ENCODE data around the gene S100A16.

Gene S100A16

GRCh38 chr1:153609585-153609907 is 3.4 kb downstream of the S100A16 start:
- POLR2A ChIA-PET, result no interaction called here

GRCh38 chr1:153608742-153609584 is 4.0 kb downstream of the S100A16 start:
- POLR2A ChIA-PET, result no interaction called here
- TF ChIP-seq CTCF (IDR thresholded peaks at IDR 0.05; ENCODE audit: control extremely low read depth, extremely low read depth, low read depth, missing control alignments), result no peak
- CTCF ChIA-PET, result interaction anchor here (2.3 to 4.4 kb wide), 2 partner anchors 9 to 37 kb away, joined by 7 to 22 read pairs; no protein-coding TSS in a partner anchor
- peak; percentile 12 for DNase-seq (ENCODE audit: extremely low spot score)

More at GRCh38 chr1:153609585-153609907, 3.4 kb downstream of the S100A16 start:
- peak; percentile 7 for DNase-seq (ENCODE audit: extremely low spot score)
- TF ChIP-seq CTCF (IDR thresholded peaks at IDR 0.05; ENCODE audit: control extremely low read depth, extremely low read depth, low read depth, missing control alignments), result no peak
- CTCF ChIA-PET, result interaction anchor here (4.4 kb wide), 1 partner anchor 9 kb away, joined by 22 read pairs; no protein-coding TSS in a partner anchor

- peak; percentile 17 for DNase-seq (ENCODE audit: extremely low spot score)
- TF ChIP-seq CTCF (IDR thresholded peaks at IDR 0.05; ENCODE audit: control extremely low read depth, extremely low read depth, low read depth, missing control alignments), result no peak
- ChIA-PET POLR2A (no interaction called here), CTCF (interaction anchor here (1.1 to 4.4 kb wide), 5 partner anchors 10 to 256 kb away, joined by 3 to 22 read pairs (median 7); partner anchors contain the start of gene S100A13)
Observed at GRCh38 chr1:153608089-153608682, 4.8 kb downstream of the S100A16 start.

- ChIA-PET CTCF (interaction anchor here (1.1 to 4.4 kb wide), 5 partner anchors 11 to 255 kb away, joined by 3 to 22 read pairs (median 7); partner anchors contain the start of gene S100A13), POLR2A (no interaction called here)
- DNase-seq (ENCODE audit: extremely low spot score), result peak; percentile 8
- no peak for TF ChIP-seq CTCF (IDR thresholded peaks at IDR 0.05; ENCODE audit: control extremely low read depth, extremely low read depth, low read depth, missing control alignments)
Observed at GRCh38 chr1:153607381-153607780, 5.6 kb downstream of the S100A16 start.

GRCh38 chr1:153606194-153606593 is 6.7 kb downstream of the S100A16 start:
- ChIA-PET CTCF (interaction anchor here (2.4 to 4.4 kb wide), 2 partner anchors 12 to 21 kb away, joined by 7 to 22 read pairs; partner anchors contain the start of gene S100A13), POLR2A (interaction anchor here (0.6 kb wide), 1 partner anchor 365 kb away, joined by 5 read pairs; no protein-coding TSS in a partner anchor)
- no peak for TF ChIP-seq CTCF (IDR thresholded peaks at IDR 0.05; ENCODE audit: control extremely low read depth, extremely low read depth, low read depth, missing control alignments)
- DNase-seq (ENCODE audit: extremely low spot score), result no peak

GRCh38 chr1:153602749-153603148 is 10.2 kb downstream of the S100A16 start:
- ChIA-PET POLR2A (no interaction called here), CTCF (interaction anchor here (1.4 to 2.4 kb wide), 2 partner anchors 15 to 16 kb away, joined by 5 to 6 read pairs; no protein-coding TSS in a partner anchor)
- TF ChIP-seq CTCF (IDR thresholded peaks at IDR 0.05; ENCODE audit: control extremely low read depth, extremely low read depth, low read depth, missing control alignments), result no peak
- DNase-seq (ENCODE audit: extremely low spot score), result no peak

Measured in GM10248 (cell line).